K562 (cell line): ENCODE data around the gene PRKAA1. TPM values are rescaled to one million over a fixed set of nuclear protein-coding genes. Genes with fewer than 3 reads are reported as not detected.

Source experiments
- ATAC-seq: fragments of 200-7000 bp; cut with Tn5 transposase; 3 replicates; pipeline ENCODE4 v1.9.1; 2020; ENCODE audit warnings: moderate library complexity
- Bru-seq: library from RNA; stranded (reverse); fragments of 400-500 nt; gene quantifications from one replicate; lab custom pipeline; 2021; lab: Mats Ljungman, UMichigan
- BruChase-seq, 2 experiments: library from RNA; stranded (reverse); fragments of 400-500 nt; gene quantifications; one replicate each; lab custom pipeline; 2021; lab: Mats Ljungman, UMichigan
- BruUV-seq: library from RNA; stranded (reverse); fragments of 400-500 nt; replicated peaks from 2 replicates; lab custom pipeline; 2021; lab: Mats Ljungman, UMichigan
- CTCF ChIA-PET: fragments of 300-600 bp; formaldehyde crosslinking; extraction: SDS; loops from one replicate; lab custom pipeline; 2021; ENCODE audit warnings: low intra/inter-chr PET ratio; lab: Yijun Ruan, JAX
- POLR2A ChIA-PET: fragments of 300-600, 350-650 bp; sonication (Branson Sonifier 250); formaldehyde crosslinking; extraction: SDS; loops from one replicate; lab custom pipeline; 2021; ENCODE audit warnings: antibody characterized with exemption, inconsistent platforms; lab: Yijun Ruan, JAX
- DNase-seq, 4 experiments: peaks; one replicate each; pipeline versions ENCODE4 v3.0.0 to v3.0.0-alpha.2; 2011 to 2018; ENCODE audit warnings: low spot score in 3 of 4, mixed read lengths in 3 of 4; ENCODE audit errors: extremely low read depth in 1 of 4
- FAIRE-seq: peaks from 2 replicates; lab custom pipeline; 2011; peaks lifted over from hg19 to GRCh38; lab: Jason Lieb, UNC
- H2AFZ ChIP-seq: 2 replicates; pipeline ENCODE4 v1.6.0; 2011; ENCODE audit warnings: low read depth, low read length, control low read depth, inconsistent platforms
- H3K27ac ChIP-seq: fragments of 200-600 bp; 3 replicates; pipeline ENCODE4 v1.8.0; 2011; ENCODE audit warnings: low read depth, mild to moderate bottlenecking, control low read depth, inconsistent platforms, low read length, moderate library complexity, mixed read lengths; ENCODE audit errors: extremely low read depth
- H3K27me3 ChIP-seq, 2 experiments: fragments of 300-600 bp in 1 of 2; 2 replicates in 1 of 2; 3 replicates in 1 of 2; pipeline versions ENCODE4 v1.6.0 to v1.8.0; 2011; ENCODE audit warnings: inconsistent platforms in 2 of 2, low read length in 2 of 2, mild to moderate bottlenecking in 1 of 2, mixed read lengths in 1 of 2, moderate library complexity in 1 of 2; ENCODE audit not compliant: control insufficient read depth in 2 of 2, insufficient read depth in 2 of 2
- H3K36me3 ChIP-seq: fragments of 300-600 bp; 3 replicates; pipeline ENCODE4 v1.8.0; 2011; ENCODE audit warnings: mild to moderate bottlenecking, low read length, inconsistent platforms; ENCODE audit not compliant: control insufficient read depth, insufficient read depth
- H3K4me1 ChIP-seq, 2 experiments: fragments of 200-600 bp in 1 of 2; replicated peaks in 1 of 2; 2 replicates in 1 of 2; 3 replicates in 1 of 2; pipeline versions ENCODE4 v1.5.1 to v1.8.0; 2011; ENCODE audit warnings: inconsistent platforms in 2 of 2, low read length in 2 of 2, mild to moderate bottlenecking in 1 of 2, mixed read lengths in 1 of 2, moderate library complexity in 1 of 2; ENCODE audit not compliant: control insufficient read depth in 2 of 2, insufficient read depth in 2 of 2
- H3K4me2 ChIP-seq: 2 replicates; pipeline ENCODE4 v1.6.1; 2011; ENCODE audit warnings: low read length, control low read depth, inconsistent platforms, mixed read lengths; ENCODE audit not compliant: insufficient read depth
- H3K4me3 ChIP-seq: fragments of 200-600 bp; sonication (generic), shearing (Covaris generic); 2 replicates; pipeline ENCODE4 v1.5.1; 2016; ENCODE audit warnings: control low read depth, inconsistent platforms
- H3K79me2 ChIP-seq: fragments of 200-600 bp; 3 replicates; pipeline ENCODE4 v1.8.0; 2011; ENCODE audit warnings: low read length, inconsistent platforms; ENCODE audit not compliant: control insufficient read depth, insufficient read depth
- H3K9ac ChIP-seq, 2 experiments: 2 replicates each; pipeline versions ENCODE4 v1.6.0 to v1.6.1; 2011; ENCODE audit warnings: low read depth in 2 of 2, low read length in 2 of 2, control low read depth in 1 of 2, inconsistent platforms in 1 of 2, mild to moderate bottlenecking in 1 of 2, mixed read lengths in 1 of 2; ENCODE audit not compliant: insufficient read depth in 1 of 2
- H3K9me1 ChIP-seq: one replicate; pipeline ENCODE4 v1.6.0; 2011; ENCODE audit warnings: inconsistent platforms, mild to moderate bottlenecking, low read length, moderate library complexity; ENCODE audit not compliant: control insufficient read depth, insufficient read depth
- H3K9me3 ChIP-seq: replicated peaks from 2 replicates; pipeline ENCODE4 v1.5.1; 2011; ENCODE audit warnings: low read depth, low read length, inconsistent platforms; ENCODE audit not compliant: control insufficient read depth, insufficient read depth
- H4K20me1 ChIP-seq: replicated peaks from 2 replicates; pipeline ENCODE4 v1.6.1; 2011; ENCODE audit warnings: low read length, inconsistent platforms, mixed read lengths; ENCODE audit not compliant: control insufficient read depth, insufficient read depth
- CCNT2 ChIP-seq: IDR thresholded peaks from 2 replicates; pipeline ENCODE4 v1.6.1; 2011; ENCODE audit warnings: borderline replicate concordance, low read depth, mild to moderate bottlenecking, moderate library complexity, mixed read lengths, low read length; ENCODE audit not compliant: insufficient read length; ENCODE audit errors: extremely low read depth
- CREB3 ChIP-seq: fragments of 450-650 bp; conservative IDR thresholded peaks from 2 replicates; pipeline ENCODE4 v1.6.1; 2016; ENCODE audit warnings: missing genetic modification characterization, low read depth, mild to moderate bottlenecking, missing compliant biosample characterization, moderate library complexity
- CUX1 ChIP-seq: fragments of 200-800 bp; sonication (Bioruptor generic); IDR thresholded peaks from 2 replicates; pipeline ENCODE4 v1.6.1; 2016; ENCODE audit warnings: missing genetic modification characterization, missing compliant biosample characterization
- CXXC5 ChIP-seq: fragments of 250-450 bp; sonication (Bioruptor Pico); IDR thresholded peaks from 2 replicates; pipeline ENCODE4 v1.8.0; 2022; ENCODE audit warnings: inconsistent platforms, mild to moderate bottlenecking, moderate library complexity
- DIDO1 ChIP-seq: fragments of 450-650 bp; IDR thresholded peaks from 2 replicates; pipeline ENCODE4 v1.6.1; 2016; ENCODE audit warnings: low read depth, missing biosample characterization, missing genetic modification characterization
- ZNF764 ChIP-seq: fragments of 250-450 bp; sonication (Bioruptor Pico); IDR thresholded peaks from 2 replicates; pipeline ENCODE4 v1.4.0; 2020; ENCODE audit warnings: low read depth, mild to moderate bottlenecking, moderate library complexity
- ZSCAN32 ChIP-seq: fragments of 450-650 bp; formaldehyde crosslinking; IDR thresholded peaks from 2 replicates; pipeline ENCODE4 v1.4.0; 2020; ENCODE audit warnings: mild to moderate bottlenecking, moderate library complexity
- WGBS: fragments of 100-300 bp; shearing (Covaris generic); methylation state at CpG from one replicate; pipeline ENCODE4 v1.1.6; 2016; ENCODE audit warnings: low coverage, mixed read lengths; ENCODE audit not compliant: insufficient coverage; ENCODE audit errors: missing lambda C conversion rate; 5-methylcytosine and 5-hydroxymethylcytosine counted together
- in situ Hi-C: fragments of 300-500 bp; cut with MboI; formaldehyde crosslinking; loops from 4 replicates; pipeline ENCODE4 v1.15.0; 2018; ENCODE audit warnings: inconsistent platforms, mixed read lengths
- intact Hi-C: fragments of 100-400 bp; cut with micrococcal nuclease; formaldehyde crosslinking; loops from 2 replicates; pipeline ENCODE4 v1.14.2; 2022
- long read RNA-seq, 3 experiments: library from polyadenylated mRNA in 2 of 3; library from RNA in 1 of 3; unstranded in 2 of 3; stranded (forward) in 1 of 3; transcript quantifications; one replicate each; pipeline ENCODE4 v2.0.0, GENCODE V29; 2019 to 2022
- polyA minus RNA-seq, 3 experiments: library from RNA; depleted of rRNA, polyadenylated mRNA; stranded (reverse); fragments of >200 nt; gene quantifications; 2 replicates each; pipeline ENCODE4 v1.2.3, GENCODE V29; 2011
- polyA plus RNA-seq, 8 experiments: library from polyadenylated mRNA; depleted of rRNA in 4 of 8; stranded (reverse) in 5 of 8; unstranded in 3 of 8; fragments of >200 nt; fragmentation: Nextera tagmentation in 2 of 8; fragmentation: Illumina TruSeq in 1 of 8; extraction: Ambion mirVana in 2 of 8; extraction: Trizol in 1 of 8; gene quantifications; 2 replicates each; pipeline versions ENCODE4 v1.2.1 to v1.2.3, GENCODE V29; 2011 to 2014; ENCODE audit warnings: inconsistent platforms in 1 of 8, missing spikeins in 1 of 8
- total RNA-seq, 7 experiments: library from RNA; depleted of rRNA in 6 of 7; stranded (reverse); fragments of >200 nt in 6 of 7; fragmentation: Illumina TruSeq in 2 of 7; extraction: Trizol in 2 of 7; gene quantifications; 2 replicates each; pipeline versions ENCODE4 v1.2.1 to v1.2.3, GENCODE V29; 2011 to 2021; ENCODE audit warnings: low replicate concordance in 1 of 7

Gene PRKAA1
- 53.7 and 136 TPM in 2 replicates for total RNA-seq (2011; cell fraction: chromatin; rRNA removed; ENCODE audit: low replicate concordance)
- 22.5 and 33.7 TPM in 2 replicates for total RNA-seq (2011; cell fraction: nucleolus; rRNA removed)
- total RNA-seq (2011; cell fraction: nucleoplasm; rRNA removed), result 64.7 and 85.0 TPM in 2 replicates
- total RNA-seq (2014; rRNA removed) (38.9 and 84.0 TPM in 2 replicates), total RNA-seq (2014; rRNA removed; fragmentation: Illumina TruSeq; extraction: Trizol) (63.8 and 83.6 TPM in 2 replicates), total RNA-seq (2015; rRNA removed; fragmentation: Illumina TruSeq; extraction: Trizol) (53.1 and 62.5 TPM in 2 replicates), total RNA-seq (2021) (47.9 and 51.4 TPM in 2 replicates), polyA plus RNA-seq (2011; rRNA removed) (43.7 and 45.5 TPM in 2 replicates), polyA plus RNA-seq (2014; fragmentation: Illumina TruSeq; extraction: Trizol) (75.2 and 76.5 TPM in 2 replicates), polyA plus RNA-seq (2014; fragmentation: Nextera tagmentation; extraction: Ambion mirVana) (10 to 100 TPM; 24.5 to 37.3 TPM), polyA plus RNA-seq (2014; rRNA removed) (44.8 and 47.2 TPM in 2 replicates), polyA minus RNA-seq (2011; rRNA and poly(A)+ RNA removed) (68.4 and 94.3 TPM in 2 replicates), Bru-seq, nascent RNA (percentile 94 among the genes with signal in this experiment), BruChase-seq, experiment 1, labeled RNA remaining after a 2-hour chase (percentile 97 among the genes with signal in this experiment), BruChase-seq, experiment 2, labeled RNA remaining after a 6-hour chase (percentile 96 among the genes with signal in this experiment)
- polyA plus RNA-seq (2011; cell fraction: cytosol; rRNA removed), result 9.0 and 21.8 TPM in 2 replicates
- 54.8 and 56.8 TPM in 2 replicates for polyA plus RNA-seq (2011; cell fraction: nucleus; rRNA removed)
- 27.2 and 43.0 TPM in 2 replicates for polyA plus RNA-seq (2012)
- polyA minus RNA-seq (2011; cell fraction: cytosol; rRNA and poly(A)+ RNA removed), result 34.6 and 34.9 TPM in 2 replicates
- 28.3 and 39.3 TPM in 2 replicates for polyA minus RNA-seq (2011; cell fraction: nucleus; rRNA and poly(A)+ RNA removed)
- long read RNA-seq, experiment 1, full-length matches to known transcripts, result 32 of 79 reads
- long read RNA-seq, experiment 1, partial matches to known transcripts, result 14 of 79 reads
- long read RNA-seq, experiment 1, other reads (novel, unspliced or antisense), result 33 of 79 reads
- long read RNA-seq, experiment 2, full-length matches to known transcripts, result 8 of 19 reads
- long read RNA-seq, experiment 2, partial matches to known transcripts, result 0 of 19 reads
- long read RNA-seq, experiment 2, other reads (novel, unspliced or antisense), result 11 of 19 reads
- long read RNA-seq, experiment 3, full-length matches to known transcripts, result 11 of 15 reads
- long read RNA-seq, experiment 3, partial matches to known transcripts, result 2 of 15 reads
- long read RNA-seq, experiment 3, other reads (novel, unspliced or antisense), result 2 of 15 reads

DNA sequence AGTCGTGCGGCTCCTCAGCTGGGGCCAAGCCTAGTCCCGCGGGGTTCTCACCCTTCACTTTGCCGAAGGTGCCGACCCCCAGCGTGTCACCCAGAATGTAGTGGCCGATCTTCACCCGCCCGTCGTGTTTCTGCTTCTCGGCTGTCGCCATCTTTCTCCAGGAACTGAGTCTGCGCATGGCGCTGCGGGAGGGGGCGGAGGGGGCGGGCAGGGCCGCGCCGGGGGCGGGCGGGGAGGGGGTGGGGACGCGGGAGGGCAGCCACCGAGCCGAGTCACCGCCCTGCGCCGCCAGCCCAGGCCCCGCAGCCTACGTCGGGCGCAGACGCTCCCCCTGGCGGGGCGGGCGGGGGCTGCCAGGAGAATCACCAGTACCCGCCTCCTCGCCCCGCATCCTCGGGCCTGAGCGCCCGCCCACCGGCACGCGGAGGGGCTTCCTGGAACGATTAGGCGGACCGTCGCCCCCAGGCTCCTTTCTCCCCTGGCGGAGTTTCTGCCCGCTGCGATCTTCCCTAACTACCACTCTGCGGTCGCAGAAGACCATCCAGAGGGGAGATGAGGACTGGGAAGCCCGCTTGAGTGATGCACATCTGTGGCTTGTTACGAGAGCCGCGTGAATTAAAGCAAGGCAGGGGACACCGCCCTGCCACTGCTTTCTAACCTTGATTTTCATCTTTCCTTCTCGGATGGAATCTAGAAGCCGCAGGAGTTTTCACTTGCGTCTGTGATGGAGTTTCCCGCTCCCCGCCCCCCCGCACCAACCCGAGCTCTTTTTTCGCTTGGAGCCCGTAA lies at the start of gene PRKAA1:
Gene PRKAA1, minus strand, starts transcription at position 363 of the 789 bp plus-strand sequence. Its CDS starts 185 bp downstream, at position 178.
- Histone ChIP-seq H3K9me3 (no peaks in the 10 kb centered on the region), H3K4me2 (peak within 1 kb of the TSS; percentile 93), H3K9me1 (no peaks in the 10 kb centered on the region), H3K36me3 (peaks cover 18% of the 10 kb centered on the region; the same call in 2 of the 3 replicates), H3K4me3 (peak within 1 kb of the TSS; percentile 94), H4K20me1 (peaks cover 4% of the 10 kb centered on the region), H3K27me3 (no peaks in the 10 kb centered on the region), H3K9ac (peak within 1 kb of the TSS; percentile 84 to 97), H2AFZ (peak within 1 kb of the TSS; percentile 95), H3K4me1 (peaks cover 25 to 35% of the 10 kb centered on the region in 2 experiments), H3K79me2 (peaks cover 68% of the 10 kb centered on the region), H3K27ac (peak within 1 kb of the TSS; percentile 92)
- intact Hi-C loops, result loop anchor here (1.0 kb wide), 2 partner anchors 37 to 42 kb away; partner anchors contain the start of gene RPL37
- under 1% methylated on average over 53 of the region's 70 CpGs for WGBS
- CTCF ChIA-PET, result interaction anchor here (0.6 to 1.8 kb wide), 2 partner anchors 81 to 1057 kb away, joined by 3 read pairs; no protein-coding TSS in a partner anchor
- DNase-seq, result peak; percentile 94 to 96 (median 95)
- in situ Hi-C loops, result no loop called here
- peak; percentile 85 for ATAC-seq
- BruUV-seq, result no TSS peak
- POLR2A ChIA-PET, result interaction anchor here (0.6 to 1.7 kb wide), 10 partner anchors 9 to 97 kb away, joined by 3 to 8 read pairs (median 3); no protein-coding TSS in a partner anchor
- FAIRE-seq, result peak; percentile 6
- TF ChIP-seq ZNF764 (peak; percentile 60; the same call in 1 of the 2 replicates), CXXC5 (CRISPR knock-in tag) (peak; percentile 94), ZSCAN32 (CRISPR knock-in tag) (0 out of 2 replicates have a peak, but pooled peaks have one; percentile 9), DIDO1 (tag) (no peak), CCNT2 (peak; percentile 77), CUX1 (no peak), CREB3 (0 out of 2 replicates have a peak, but pooled peaks have one; percentile 50)
